ENCODE results near the gene SMPD3. TPM values are rescaled to one million over a fixed set of nuclear protein-coding genes. Genes with fewer than 3 reads are reported as not detected.

The SMPD3 gene
- total and polyA plus RNA-seq, 2 donors (not counting 3 experiments of a cell fraction or from before 2014, with no cell fraction given), result not detected

GRCh38 chr16:68369697-68370580 is 78.4 kb downstream of the SMPD3 start:
- Histone ChIP-seq H3K9me1 (replicated peaks; ENCODE audit: control insufficient read depth, extremely low read depth, insufficient read depth, low read length) (no peaks in the 10 kb centered on the region), H3K9ac (replicated peaks; ENCODE audit: extremely low read depth, insufficient read depth, low read length) (no peak overlapping the region), H3K27me3 (ENCODE audit: control insufficient read depth in 2 of 2, insufficient read depth in 2 of 2, low read length in 2 of 2) (no peaks in the 10 kb centered on the region), H3K4me2 (ENCODE audit: insufficient read depth, low read length) (no peak overlapping the region), H2AFZ (ENCODE audit: low read depth, low read length) (no peak overlapping the region), H3K27ac (ENCODE audit: insufficient read depth, low read depth, low read length) (no peak overlapping the region), H3K9me3 (replicated peaks; ENCODE audit: control insufficient read depth, insufficient read depth, low read length) (no peaks in the 10 kb centered on the region), H3K79me2 (ENCODE audit: control insufficient read depth, insufficient read depth, low read length) (no peaks in the 10 kb centered on the region), H3K4me1 (ENCODE audit: control insufficient read depth, extremely low read depth, insufficient read depth, low read length) (no peaks in the 10 kb centered on the region), H3K36me3 (ENCODE audit: control insufficient read depth in 2 of 2, extremely low read depth in 1 of 2, insufficient read depth in 2 of 2, low read length in 2 of 2) (no peaks in the 10 kb centered on the region), H3K4me3 (replicated peaks in 1 of 3; ENCODE audit: insufficient read depth in 1 of 3, low read depth in 1 of 3, low read length in 3 of 3) (no peak overlapping the region), H4K20me1 (replicated peaks; ENCODE audit: control insufficient read depth, extremely low read depth, insufficient read depth, low read length) (no peaks in the 10 kb centered on the region)
- ChIA-PET POLR2A (no interaction called here), CTCF (interaction anchor here (1.1 to 1.6 kb wide), 2 partner anchors 30 to 151 kb away, joined by 3 to 6 read pairs; no protein-coding TSS in a partner anchor)
- intact Hi-C loops (cut with micrococcal nuclease), result no loop called here
- BruUV-seq (replicated peaks), result no TSS peak
- FAIRE-seq, result no peak
- DNase-seq (ENCODE audit: low read depth, low spot score), result no peak
- dilution Hi-C loops (cut with MboI; ENCODE audit: extremely low pct_ligation_motif_present, low sequenced_read_pairs), result no loop called here
- no peak for TF ChIP-seq GATA2 (IDR thresholded peaks at IDR 0.05; ENCODE audit: insufficient read depth, insufficient read length, low read depth, low read length)
- TF ChIP-seq JUN (IDR thresholded peaks at IDR 0.05; ENCODE audit: borderline replicate concordance, insufficient read depth, insufficient read length, low read depth), result no peak
- TF ChIP-seq FOS (IDR thresholded peaks at IDR 0.05; ENCODE audit: borderline replicate concordance, insufficient read depth, low read length), result no peak
- TF ChIP-seq MAX (IDR thresholded peaks at IDR 0.05; ENCODE audit: insufficient read depth, insufficient read length), result no peak
- TF ChIP-seq EZH2 (IDR thresholded peaks at IDR 0.05; ENCODE audit: borderline replicate concordance, low read depth, low read length, severe bottlenecking), result no peak
- no peak for TF ChIP-seq CTCF (IDR thresholded peaks at IDR 0.05; ENCODE audit: extremely low read depth in 1 of 2, insufficient read depth in 1 of 2, low read depth in 1 of 2, low read length in 2 of 2)
- TF ChIP-seq MYC (IDR thresholded peaks at IDR 0.05; ENCODE audit: low read depth, low read length), result no peak
- no peak for TF ChIP-seq POLR2A (IDR thresholded peaks at IDR 0.05; ENCODE audit: low read depth, low read length)
- no peak for TF ChIP-seq POLR2AphosphoS5 (IDR thresholded peaks at IDR 0.05; ENCODE audit: insufficient read depth, low read depth, low read length)

All from endothelial cell of umbilical vein (primary cell).